K562 (cell line): ENCODE results near the gene ULK3.

Experiments used
- SMAD4 ChIP-seq: fragments of 250-450 bp; sonication (Bioruptor Pico); conservative IDR thresholded peaks from 2 replicates; pipeline ENCODE4 v1.8.0; 2021; ENCODE audit warnings: inconsistent platforms, mild to moderate bottlenecking, moderate library complexity
- SRSF3 ChIP-seq: fragments of 200-400 bp; formaldehyde crosslinking; IDR thresholded peaks from 2 replicates; pipeline ENCODE4 v1.6.1; 2016; ENCODE audit warnings: mild to moderate bottlenecking, low read length, moderate library complexity; ENCODE audit not compliant: insufficient read depth
- TF ChIP-seq, protein P1 (sequence below), 3 experiments: IDR thresholded peaks in 2 of 3; conservative IDR thresholded peaks in 1 of 3; 2 replicates each; pipeline ENCODE4 v1.5.1; 2011 to 2012; ENCODE audit warnings: low read length in 3 of 3, mild to moderate bottlenecking in 3 of 3, control low read depth in 2 of 3, improper control_type of control experiment in 1 of 3, inconsistent platforms in 1 of 3, low read depth in 1 of 3, mixed read lengths in 1 of 3, moderate library complexity in 1 of 3; ENCODE audit not compliant: insufficient read depth in 2 of 3

DNA sequence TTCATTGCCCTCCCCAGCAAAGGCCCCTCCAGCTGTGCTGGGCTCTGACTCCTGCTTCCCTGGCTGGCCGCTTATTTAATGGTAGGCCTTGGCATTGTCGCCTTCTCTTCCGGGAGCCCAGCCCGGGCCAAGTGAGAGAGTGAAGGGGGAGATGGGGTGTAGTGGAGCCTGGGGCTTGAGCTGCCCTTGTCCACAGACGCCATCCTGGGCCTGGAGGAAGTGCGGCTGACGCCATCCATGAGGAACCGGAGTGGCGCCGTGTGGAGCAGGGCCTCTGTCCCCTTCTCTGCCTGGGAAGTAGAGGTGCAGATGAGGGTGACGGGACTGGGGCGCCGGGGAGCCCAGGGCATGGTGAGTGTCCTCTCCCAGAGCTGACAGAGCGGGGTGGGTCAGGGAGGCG is 27.0 kb downstream of the ULK3 start:
- TF ChIP-seq, protein P1, sequence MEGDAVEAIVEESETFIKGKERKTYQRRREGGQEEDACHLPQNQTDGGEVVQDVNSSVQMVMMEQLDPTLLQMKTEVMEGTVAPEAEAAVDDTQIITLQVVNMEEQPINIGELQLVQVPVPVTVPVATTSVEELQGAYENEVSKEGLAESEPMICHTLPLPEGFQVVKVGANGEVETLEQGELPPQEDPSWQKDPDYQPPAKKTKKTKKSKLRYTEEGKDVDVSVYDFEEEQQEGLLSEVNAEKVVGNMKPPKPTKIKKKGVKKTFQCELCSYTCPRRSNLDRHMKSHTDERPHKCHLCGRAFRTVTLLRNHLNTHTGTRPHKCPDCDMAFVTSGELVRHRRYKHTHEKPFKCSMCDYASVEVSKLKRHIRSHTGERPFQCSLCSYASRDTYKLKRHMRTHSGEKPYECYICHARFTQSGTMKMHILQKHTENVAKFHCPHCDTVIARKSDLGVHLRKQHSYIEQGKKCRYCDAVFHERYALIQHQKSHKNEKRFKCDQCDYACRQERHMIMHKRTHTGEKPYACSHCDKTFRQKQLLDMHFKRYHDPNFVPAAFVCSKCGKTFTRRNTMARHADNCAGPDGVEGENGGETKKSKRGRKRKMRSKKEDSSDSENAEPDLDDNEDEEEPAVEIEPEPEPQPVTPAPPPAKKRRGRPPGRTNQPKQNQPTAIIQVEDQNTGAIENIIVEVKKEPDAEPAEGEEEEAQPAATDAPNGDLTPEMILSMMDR (IDR thresholded peaks at IDR 0.05 in 2 of 3, conservative IDR thresholded peaks at IDR 0.05 in 1 of 3; ENCODE audit: insufficient read depth in 2 of 3, low read depth in 1 of 3, low read length in 3 of 3) = no peak
- TF ChIP-seq SMAD4 (CRISPR knock-in tag) = no peak
- TF ChIP-seq SRSF3 = no peak
